ENCODE data around the gene RCL1.

DNA sequence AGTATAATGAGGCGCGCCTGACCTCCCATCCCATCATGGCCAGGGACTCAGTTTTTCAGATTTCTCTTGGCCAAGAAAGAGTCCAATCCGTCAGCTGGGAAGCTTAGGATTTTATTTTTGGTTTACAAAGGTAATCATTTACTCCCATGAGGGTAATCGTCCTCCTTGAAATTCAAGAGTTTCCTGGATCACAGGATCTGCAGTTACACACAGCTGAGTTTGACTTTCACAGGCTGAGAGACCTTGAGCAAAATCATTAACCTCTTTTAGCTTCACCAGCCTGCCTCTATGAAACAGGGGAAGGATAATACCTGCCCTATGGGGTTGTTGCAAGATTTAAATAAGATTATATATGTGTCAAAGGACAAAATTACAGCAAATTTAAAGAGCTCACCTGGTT is 36.3 kb upstream of the RCL1 start:
- TF ChIP-seq POLR2AphosphoS5 (IDR thresholded peaks at IDR 0.05; ENCODE audit: low read depth, low read length): no peak
- no peak for TF ChIP-seq TAF1 (IDR thresholded peaks at IDR 0.05; ENCODE audit: borderline replicate concordance, insufficient read depth, low read length)
- TF ChIP-seq, protein P1, sequence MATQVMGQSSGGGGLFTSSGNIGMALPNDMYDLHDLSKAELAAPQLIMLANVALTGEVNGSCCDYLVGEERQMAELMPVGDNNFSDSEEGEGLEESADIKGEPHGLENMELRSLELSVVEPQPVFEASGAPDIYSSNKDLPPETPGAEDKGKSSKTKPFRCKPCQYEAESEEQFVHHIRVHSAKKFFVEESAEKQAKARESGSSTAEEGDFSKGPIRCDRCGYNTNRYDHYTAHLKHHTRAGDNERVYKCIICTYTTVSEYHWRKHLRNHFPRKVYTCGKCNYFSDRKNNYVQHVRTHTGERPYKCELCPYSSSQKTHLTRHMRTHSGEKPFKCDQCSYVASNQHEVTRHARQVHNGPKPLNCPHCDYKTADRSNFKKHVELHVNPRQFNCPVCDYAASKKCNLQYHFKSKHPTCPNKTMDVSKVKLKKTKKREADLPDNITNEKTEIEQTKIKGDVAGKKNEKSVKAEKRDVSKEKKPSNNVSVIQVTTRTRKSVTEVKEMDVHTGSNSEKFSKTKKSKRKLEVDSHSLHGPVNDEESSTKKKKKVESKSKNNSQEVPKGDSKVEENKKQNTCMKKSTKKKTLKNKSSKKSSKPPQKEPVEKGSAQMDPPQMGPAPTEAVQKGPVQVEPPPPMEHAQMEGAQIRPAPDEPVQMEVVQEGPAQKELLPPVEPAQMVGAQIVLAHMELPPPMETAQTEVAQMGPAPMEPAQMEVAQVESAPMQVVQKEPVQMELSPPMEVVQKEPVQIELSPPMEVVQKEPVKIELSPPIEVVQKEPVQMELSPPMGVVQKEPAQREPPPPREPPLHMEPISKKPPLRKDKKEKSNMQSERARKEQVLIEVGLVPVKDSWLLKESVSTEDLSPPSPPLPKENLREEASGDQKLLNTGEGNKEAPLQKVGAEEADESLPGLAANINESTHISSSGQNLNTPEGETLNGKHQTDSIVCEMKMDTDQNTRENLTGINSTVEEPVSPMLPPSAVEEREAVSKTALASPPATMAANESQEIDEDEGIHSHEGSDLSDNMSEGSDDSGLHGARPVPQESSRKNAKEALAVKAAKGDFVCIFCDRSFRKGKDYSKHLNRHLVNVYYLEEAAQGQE (IDR thresholded peaks at IDR 0.05; ENCODE audit: insufficient read depth in 1 of 2, low read depth in 2 of 2, low read length in 2 of 2): no peak
- no peak for TF ChIP-seq SIN3A (IDR thresholded peaks at IDR 0.05; ENCODE audit: borderline replicate concordance, insufficient read depth, low read length)

Data from PFSK-1 (cell line).